GM19023 (cell line): ENCODE measurements around the gene BNC2.

Experiments used
- ATAC-seq: cut with Tn5 transposase; IDR thresholded peaks from one replicate; pipeline ENCODE4 v1.9.1; 2021; ENCODE audit warnings: mild to moderate bottlenecking, moderate library complexity; ENCODE audit not compliant: unreplicated experiment

The BNC2 gene

DNA sequence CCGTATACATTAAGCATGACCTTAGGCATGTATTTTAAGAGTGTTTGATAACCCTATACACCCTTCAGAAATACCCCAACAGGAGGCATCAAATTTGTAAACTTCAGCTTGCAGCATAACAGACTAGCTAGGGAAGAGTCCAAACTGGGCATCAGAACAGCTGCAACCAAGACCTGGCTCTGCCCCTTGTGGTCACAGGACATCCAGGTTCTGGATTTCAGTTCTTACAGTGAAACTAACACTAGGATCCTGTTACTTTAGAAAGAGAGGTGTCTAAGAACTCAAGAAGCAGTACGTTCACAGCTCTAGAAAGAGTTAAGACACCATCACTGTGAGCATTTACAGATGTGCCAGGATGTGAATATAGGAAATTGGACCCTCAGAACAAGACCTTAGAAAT lies 229.8 kb downstream of the BNC2 start:
- no peak for ATAC-seq

DNA sequence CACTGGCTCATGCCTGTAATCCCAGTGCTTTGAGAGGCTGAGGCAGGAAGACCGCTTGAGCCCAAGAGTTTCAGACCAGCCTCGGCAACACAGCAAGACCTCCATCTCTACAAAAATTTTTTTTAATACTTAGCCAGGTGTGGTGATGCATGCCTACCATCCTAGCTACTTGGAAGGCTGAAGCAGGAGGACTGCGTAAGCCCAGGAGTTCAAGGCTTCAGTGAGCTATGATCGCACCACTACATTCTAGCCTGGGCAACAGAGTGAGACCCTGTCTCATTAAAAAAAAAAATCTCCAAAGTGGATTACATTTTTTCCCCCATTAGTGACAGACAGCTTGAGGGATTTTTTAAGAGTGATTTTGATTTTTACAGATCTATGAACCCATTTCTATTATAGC lies 230.8 kb downstream of the BNC2 start:
- ATAC-seq, result no peak

DNA sequence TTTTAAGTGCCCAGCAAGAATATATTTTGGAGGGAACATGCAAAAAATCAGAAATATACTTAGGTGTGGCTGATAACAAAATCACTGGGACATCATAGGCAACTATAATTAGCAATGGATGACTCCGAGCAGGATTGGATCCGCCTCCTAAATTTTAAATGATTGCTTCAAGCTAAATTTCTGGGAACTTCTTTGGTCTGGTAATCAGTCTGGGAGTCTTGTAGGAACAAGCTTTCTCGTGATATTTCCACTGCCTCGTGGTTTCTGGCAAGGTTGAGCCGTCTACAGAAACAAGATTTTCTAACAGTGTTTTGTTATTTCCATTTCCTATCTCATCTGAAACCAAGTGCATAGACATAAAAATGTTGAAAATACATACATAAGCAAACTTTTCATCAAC lies 232.6 kb downstream of the BNC2 start:
- ATAC-seq, result no peak

DNA sequence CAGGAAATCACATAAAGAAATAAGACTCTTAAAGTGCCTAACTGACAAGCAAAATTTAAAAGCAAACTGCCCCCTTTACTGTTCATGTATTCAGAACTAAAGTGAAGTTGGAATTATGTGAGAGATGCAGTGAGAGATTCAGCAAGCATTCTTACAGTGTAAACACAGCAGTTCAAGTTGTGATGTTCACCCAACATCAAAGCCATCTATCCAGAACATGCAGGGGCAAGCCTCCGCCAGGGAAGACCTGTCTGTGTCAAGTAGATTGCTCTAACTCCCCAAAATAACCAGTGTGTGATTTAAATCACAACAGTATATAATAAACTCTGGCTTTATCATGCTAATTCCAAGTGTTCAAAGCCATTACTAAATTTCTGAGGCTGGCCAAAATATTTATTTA lies 233.3 kb downstream of the BNC2 start:
- ATAC-seq, result no peak

- ATAC-seq, result no peak
Observed at GRCh38 chr9:16633794-16634193, 236.7 kb downstream of the BNC2 start.

DNA sequence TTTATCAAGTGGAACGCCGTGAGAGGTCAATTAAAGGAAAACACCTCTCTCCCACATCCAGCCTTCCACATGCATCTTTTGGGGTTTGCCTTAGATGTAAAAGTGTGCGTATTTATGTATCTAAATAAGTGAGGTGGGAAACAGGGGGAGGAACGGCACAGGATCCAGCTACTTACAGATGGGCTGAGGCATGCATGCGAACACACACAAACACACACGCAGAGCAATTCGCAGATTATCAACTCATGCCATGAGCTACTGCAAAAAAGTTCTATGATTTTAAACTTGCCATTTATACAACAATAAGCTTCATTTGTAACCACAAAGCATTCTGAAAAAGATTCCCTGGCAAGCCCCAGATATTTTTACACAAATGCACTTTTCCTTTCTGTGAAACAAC lies 242.1 kb downstream of the BNC2 start:
- no peak for ATAC-seq

- no peak for ATAC-seq
Observed at GRCh38 chr9:16627967-16628366, 242.5 kb downstream of the BNC2 start.

DNA sequence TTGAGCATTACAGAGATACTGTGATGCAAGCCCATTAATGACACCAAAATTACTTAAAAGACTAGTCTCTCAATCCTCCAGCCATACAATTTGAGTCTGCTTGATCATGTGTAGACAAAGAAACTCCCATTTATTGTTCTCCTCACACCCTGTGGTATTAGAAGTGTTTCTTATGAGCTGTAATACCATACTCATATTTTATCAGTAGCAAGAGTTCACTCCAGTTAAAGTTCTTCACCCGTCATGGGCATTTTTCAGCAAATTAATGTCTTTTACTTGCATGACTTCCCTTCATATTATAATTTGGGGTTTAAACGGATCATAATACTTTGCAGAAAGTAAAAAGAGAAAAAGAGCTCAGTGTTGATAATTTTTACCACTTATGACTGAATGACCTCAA lies 242.9 kb downstream of the BNC2 start:
- no peak for ATAC-seq

DNA sequence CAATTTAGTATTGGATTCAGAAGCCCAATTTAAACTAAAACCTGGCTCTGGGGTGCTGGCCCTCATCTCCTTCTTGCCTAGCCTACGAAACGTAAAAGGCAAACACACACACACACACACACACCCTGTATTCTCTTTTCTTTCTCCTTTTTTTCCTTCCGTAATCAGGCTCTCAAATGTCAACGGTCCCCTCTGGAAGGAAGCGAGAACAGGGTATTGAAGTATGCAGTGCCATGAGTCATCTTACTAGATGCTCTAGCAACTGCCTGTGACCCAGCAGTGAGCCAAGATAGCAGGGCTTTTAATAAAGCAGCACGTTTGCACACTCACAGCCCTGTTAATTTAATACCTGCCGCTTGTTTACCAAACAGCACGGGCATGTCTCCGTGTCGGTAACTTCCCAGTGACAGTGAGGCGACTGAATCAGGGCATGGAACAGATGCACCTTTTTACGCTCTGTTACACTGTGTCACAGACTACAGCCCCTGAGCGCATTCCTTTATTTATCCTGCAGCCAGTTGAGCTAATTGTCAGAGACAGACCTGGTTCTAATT lies 243.8 kb downstream of the BNC2 start:
- no peak for ATAC-seq

- no peak for ATAC-seq
Observed at GRCh38 chr9:16625811-16626210, 244.7 kb downstream of the BNC2 start.

- ATAC-seq, result no peak
Observed at GRCh38 chr9:16625161-16625631, 245.3 kb downstream of the BNC2 start.

- ATAC-seq, result no peak
Observed at GRCh38 chr9:16624744-16625117, 245.7 kb downstream of the BNC2 start.

- ATAC-seq, result no peak
Observed at GRCh38 chr9:16623989-16624743, 246.3 kb downstream of the BNC2 start.

DNA sequence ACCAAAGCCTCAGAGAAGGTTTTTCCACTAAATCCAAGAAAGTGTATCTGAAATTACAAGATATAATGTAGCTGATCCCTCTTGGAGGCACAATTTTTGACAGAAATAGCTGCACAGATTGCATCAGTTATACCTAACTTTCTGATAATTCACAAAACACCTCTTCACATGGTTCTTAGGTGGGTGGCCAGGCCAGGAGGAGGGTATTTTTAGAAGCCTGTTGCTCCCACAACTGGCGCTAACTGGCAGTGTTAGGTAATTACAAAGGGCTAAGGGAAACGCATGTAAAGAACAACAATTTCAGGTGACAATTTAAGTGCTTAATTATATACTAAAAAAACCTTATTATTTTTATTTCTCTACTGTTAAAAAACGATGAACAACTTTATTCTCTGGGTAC lies 247.9 kb downstream of the BNC2 start:
- no peak for ATAC-seq

GRCh38 chr9:16619914-16620520 lies 250.5 kb downstream of the BNC2 start:
- no peak for ATAC-seq

DNA sequence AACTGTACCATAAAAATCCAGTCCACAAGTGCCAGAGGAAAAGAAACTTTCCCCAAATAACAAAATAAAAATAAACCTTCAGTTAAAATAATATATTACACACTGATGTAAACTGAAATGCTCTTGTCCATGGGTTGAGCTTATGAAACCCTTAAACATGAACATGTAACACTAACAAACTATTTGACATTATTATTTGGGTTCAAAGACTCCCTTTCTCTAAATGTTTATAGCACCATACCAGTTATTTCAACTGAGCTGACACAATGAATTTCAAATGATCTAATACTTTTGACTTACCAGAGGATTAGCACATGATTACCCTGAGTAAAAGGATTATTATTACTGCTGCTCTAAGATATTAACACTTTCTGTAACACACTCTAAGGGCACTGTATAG lies 251.1 kb downstream of the BNC2 start:
- no peak for ATAC-seq

GRCh38 chr9:16618524-16618923 lies 251.9 kb downstream of the BNC2 start:
- ATAC-seq, result no peak

- ATAC-seq, result no peak
Observed at GRCh38 chr9:16616686-16617085, 253.8 kb downstream of the BNC2 start.

DNA sequence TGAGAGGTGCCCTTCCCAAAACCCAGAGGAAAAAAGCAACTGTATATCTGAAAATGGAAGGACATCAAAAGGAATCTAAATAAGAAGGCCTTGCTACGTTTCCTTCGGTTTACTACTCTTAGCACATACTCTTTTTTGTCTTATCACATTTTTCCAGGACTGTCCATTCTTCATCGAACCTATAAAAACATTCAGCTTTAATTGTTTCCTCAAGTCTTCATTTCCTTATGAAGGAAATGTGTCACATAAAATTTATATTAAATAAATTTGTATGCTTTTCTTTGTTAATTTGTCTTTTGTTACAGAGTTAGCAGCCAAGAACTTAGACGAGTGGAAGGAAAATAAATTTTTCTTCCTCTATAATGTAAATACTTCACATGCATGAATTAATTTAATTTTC lies 255.0 kb downstream of the BNC2 start:
- no peak for ATAC-seq

GRCh38 chr9:16613605-16614004 lies 256.9 kb downstream of the BNC2 start:
- no peak for ATAC-seq

- no peak for ATAC-seq
Observed at GRCh38 chr9:16613051-16613450, 257.4 kb downstream of the BNC2 start.

DNA sequence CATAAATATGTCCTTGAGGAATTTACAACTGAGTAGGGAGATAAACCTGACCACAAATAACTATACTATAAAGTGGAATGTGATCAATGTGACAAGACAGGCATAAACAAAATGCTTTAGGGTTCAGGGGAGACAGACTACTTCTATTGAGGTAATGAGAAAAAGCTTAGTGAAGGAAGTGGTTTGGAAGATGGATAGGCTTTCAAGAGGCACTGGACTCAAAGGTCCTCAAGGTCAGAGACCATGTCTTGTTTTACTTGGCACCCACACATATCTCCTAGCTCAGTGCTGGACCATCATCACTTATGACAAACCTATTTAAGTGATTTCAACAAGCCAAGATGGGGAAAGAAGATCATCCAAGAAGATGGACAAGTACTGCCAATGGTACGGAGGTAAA lies 257.8 kb downstream of the BNC2 start:
- ATAC-seq, result no peak
